Stimulated activated CD8-positive, alpha-beta memory T cell treated with anti-CD3 and anti-CD28 coated beads, Interleukin-7, amount 100 ng/mL, for 4 hours (primary cell): ENCODE results near the gene TTC6.

Source experiments
- DNase-seq, 2 donors: peaks; one replicate each; pipeline ENCODE4 v3.0.0-alpha.2; 2020; ENCODE audit warnings: low read depth in 2 of 2

Gene TTC6

GRCh38 chr14:37597538-37597913, 2.1 kb downstream of the TTC6 start:
- DNase-seq: no peak

- no peak for DNase-seq
Measured at GRCh38 chr14:37597914-37598746, 2.7 kb downstream of the TTC6 start.

GRCh38 chr14:37598747-37599506, 3.5 kb downstream of the TTC6 start:
- no peak for DNase-seq

GRCh38 chr14:37599507-37600368, 4.3 kb downstream of the TTC6 start:
- no peak for DNase-seq

- no peak for DNase-seq
Measured at GRCh38 chr14:37600880-37601741, 5.7 kb downstream of the TTC6 start.

- no peak for DNase-seq
Measured at GRCh38 chr14:37601865-37602264, 6.4 kb downstream of the TTC6 start.

GRCh38 chr14:37602605-37603453, 7.4 kb downstream of the TTC6 start:
- DNase-seq: no peak

- DNase-seq: no peak
Measured at GRCh38 chr14:37603688-37604251, 8.3 kb downstream of the TTC6 start.

- no peak for DNase-seq
Measured at GRCh38 chr14:37606678-37607077, 11.2 kb downstream of the TTC6 start.

GRCh38 chr14:37608649-37609048, 13.2 kb downstream of the TTC6 start:
- no peak for DNase-seq

GRCh38 chr14:37610945-37611523, 15.6 kb downstream of the TTC6 start:
- DNase-seq: no peak

- DNase-seq: no peak
Measured at GRCh38 chr14:37615582-37616289, 20.3 kb downstream of the TTC6 start.

- no peak for DNase-seq
Measured at GRCh38 chr14:37616853-37617252, 21.4 kb downstream of the TTC6 start.

- DNase-seq: no peak
Measured at GRCh38 chr14:37617864-37618365, 22.5 kb downstream of the TTC6 start.

- no peak for DNase-seq
Measured at GRCh38 chr14:37618498-37619028, 23.1 kb downstream of the TTC6 start.

GRCh38 chr14:37620856-37621255, 25.4 kb downstream of the TTC6 start:
- DNase-seq: no peak

- DNase-seq: no peak
Measured at GRCh38 chr14:37622231-37622923, 26.9 kb downstream of the TTC6 start.

GRCh38 chr14:37623426-37623951, 28.1 kb downstream of the TTC6 start:
- no peak for DNase-seq
